Measurements from ENCODE around the gene GPR137.
"Not testable (repeated sequence)": the region's sequence is repeated elsewhere in the genome, so short reads cannot be mapped to it uniquely, and the experiment has no call there.

Gene GPR137, protein sequence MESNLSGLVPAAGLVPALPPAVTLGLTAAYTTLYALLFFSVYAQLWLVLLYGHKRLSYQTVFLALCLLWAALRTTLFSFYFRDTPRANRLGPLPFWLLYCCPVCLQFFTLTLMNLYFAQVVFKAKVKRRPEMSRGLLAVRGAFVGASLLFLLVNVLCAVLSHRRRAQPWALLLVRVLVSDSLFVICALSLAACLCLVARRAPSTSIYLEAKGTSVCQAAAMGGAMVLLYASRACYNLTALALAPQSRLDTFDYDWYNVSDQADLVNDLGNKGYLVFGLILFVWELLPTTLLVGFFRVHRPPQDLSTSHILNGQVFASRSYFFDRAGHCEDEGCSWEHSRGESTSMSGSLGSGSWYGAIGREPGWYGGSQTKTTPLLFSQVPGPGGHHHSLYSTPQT

DNA sequence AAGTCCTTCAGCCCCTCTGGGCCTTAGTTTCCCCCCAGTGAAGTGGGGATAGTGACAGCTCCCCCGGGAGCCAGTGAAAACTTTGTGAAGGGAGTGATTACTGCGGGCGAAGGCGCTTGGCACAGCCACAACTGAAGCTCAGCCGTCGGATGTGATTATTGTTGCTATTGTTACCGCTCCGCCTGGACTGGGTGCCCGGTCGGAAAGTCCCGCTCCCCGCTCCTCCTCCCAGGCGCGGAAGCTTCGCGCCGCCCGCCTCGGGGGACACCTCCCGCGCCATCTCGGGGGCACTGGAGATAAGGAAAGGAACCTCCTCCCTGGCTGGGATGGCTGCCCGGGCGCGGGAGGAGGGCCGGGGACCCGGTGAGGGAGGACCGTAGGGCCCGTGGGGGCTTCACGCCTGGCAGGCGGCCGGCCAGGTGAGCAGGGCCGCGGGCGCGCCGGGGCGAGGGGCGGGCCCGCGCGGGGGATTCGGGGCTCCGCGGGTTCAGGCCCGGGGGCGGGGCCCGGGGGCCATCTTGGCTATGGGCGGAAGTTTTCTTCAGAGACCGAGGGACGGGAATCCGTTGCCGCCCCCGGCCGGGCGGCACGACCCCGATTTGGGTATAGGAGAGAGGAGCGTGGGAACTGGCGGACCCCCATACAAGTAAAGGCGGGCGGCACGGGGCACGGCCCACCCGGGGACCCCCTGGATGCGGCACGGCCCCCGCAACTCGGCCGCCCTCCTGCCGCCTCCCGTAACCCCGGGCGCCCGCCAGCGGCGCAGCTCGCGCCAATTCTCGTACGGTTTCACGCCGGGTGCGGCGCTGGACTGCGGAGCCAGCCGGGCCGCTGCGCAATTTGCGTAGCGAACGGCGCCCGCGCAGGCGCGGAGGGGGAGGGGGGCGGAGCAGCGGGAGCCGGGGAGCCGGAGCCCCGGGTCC lies at the start of gene GPR137:
Gene GPR137 (plus strand): TSS at position 887 of the 923 bp plus-strand sequence. CDS start 677 bp downstream, outside the sequence.
- peak; percentile 87 for DNase-seq

DNA sequence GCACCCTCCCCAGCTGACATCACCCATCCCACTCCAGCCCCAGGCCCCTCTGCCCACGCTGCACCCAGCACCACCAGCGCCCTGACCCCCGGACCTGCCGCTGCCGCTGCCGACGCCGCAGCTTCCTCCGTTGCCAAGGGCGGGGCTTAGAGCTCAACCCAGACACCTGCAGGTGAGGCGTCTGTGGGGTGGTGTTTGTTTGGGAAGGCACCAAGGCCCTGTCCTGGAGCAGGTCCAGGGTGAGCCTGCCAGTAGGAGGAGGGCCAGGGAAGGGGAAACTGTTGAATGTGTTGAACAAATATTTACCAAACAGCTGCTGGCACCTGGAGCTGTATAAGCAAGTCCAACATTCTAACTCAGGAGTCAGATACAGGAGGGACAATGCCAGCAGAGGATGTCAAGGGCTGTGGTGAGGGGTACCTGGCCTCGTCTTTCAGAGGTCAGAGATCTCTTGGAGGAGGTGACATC lies 48.1 kb upstream of the GPR137 start:
- no peak for DNase-seq

DNA sequence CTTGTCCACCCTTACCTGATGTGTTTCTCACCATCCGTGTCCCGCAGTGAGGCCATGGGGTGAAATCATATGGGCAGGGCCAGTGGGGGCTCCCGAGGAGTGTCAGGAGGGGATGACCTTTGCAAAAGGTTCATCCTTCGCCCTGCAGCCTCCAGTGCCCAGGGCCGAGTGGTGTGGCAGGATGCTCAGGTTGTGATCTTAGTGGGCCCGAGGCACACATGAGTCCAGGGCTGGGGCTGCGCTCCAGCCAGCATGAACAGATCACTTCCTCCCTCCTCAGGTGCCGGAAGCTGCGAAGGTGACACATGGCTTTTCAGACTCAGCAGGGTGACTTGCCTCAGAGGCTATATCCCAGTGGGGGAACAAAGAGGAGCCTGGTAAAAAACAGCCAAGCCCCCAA lies 47.6 kb upstream of the GPR137 start:
- no peak for DNase-seq

DNA sequence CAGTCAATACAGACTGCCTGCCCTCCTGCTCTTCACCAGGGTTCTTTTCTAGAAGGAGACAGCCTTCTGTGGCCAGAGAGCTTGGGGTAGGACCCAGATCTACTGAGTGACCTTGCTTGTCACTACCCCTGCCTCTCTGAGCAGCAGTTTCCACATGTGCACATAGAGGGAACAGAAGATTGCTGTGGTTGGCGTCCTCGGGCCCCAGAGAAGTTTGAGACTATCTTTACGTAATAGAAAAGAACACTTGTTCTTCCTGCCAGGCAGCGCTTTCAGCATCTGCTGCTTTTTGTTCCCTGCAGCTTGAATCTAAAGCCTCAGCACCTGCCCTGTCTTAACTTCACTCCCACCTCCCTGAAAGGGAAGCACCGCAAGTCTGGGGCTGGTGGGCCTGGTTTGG lies 46.6 kb upstream of the GPR137 start:
- peak; percentile 57 for DNase-seq

DNA sequence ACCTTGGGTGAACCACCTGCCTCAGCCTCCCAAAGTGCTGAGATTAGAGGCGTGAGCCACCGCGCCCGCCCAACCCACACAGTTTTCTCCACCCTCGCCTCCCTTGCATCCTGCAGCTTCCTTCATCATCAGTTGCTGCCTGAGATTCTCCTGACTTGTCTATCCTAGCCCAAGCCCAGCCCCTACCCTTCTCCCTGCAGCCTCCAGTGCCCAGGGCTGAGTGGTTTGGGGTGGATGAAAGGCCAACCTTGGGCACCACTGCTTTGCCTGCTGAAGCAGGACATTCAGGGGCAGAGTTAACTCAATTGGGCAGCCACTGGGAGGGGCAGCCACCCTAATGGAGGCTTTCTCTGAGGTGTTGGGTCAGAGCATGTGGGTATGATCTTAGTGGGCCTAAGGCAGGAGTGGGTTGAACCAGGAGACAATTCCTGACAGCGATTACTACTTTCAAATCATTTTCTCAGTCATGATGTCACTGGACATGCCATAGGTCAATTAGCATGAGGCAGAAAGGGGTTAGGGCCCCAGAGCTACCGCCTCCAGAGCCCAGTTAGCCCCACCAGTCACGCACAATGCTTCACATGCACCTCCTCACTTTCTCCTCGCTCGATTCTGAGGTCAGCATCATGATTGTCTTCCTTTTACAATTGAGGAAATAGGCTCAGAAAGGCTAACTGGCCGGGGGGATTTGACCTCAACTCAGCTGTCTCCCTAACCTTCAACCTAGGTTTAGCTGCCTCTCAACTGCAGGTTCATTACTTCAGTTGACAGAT lies 45.8 kb upstream of the GPR137 start:
- DNase-seq: peak; percentile 96

DNA sequence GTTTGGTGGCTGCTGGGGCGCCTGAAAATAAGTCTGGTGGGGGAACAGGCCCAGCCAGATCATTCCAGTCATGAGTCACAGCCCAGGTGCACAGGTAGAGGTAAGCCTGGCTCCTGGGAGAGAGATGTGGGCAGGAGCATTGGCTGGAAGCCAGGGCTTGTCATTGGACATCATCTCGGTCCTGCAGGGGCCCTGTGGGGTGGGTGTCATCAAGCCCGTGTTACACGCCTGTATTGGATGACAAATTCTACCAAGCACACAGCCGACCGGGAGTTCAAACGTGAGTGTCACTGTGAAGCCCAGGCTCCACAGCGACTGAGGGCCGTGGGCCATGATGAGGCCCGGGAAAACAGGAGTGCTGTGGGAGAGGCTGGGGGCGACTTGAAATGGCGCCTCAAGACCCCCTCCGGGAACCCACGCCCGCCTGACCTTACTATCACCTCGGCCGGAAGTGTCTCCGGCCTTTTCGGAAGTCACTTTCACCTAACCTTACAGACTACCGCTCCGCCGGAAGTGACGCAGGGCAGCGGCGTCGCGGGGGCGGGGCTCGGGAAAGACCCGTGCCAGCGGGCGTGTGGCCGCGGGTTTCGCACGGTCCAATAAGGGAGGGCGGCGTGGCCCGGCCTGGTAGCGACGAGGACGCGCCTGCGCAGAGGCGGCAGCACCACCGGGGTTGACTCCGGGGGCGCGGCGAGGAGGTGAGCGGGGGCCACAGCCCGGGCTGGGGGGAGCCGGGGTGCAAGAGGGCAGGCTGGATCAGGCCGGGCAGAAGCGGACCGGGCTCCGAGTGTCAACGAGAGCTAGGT lies 45.0 kb upstream of the GPR137 start, which contains the start of gene FKBP2:
Gene FKBP2 (plus strand): TSS at position 661 of the 806 bp plus-strand sequence. CDS start 1,293 bp downstream, outside the sequence.
- peak; percentile 99 for DNase-seq

DNA sequence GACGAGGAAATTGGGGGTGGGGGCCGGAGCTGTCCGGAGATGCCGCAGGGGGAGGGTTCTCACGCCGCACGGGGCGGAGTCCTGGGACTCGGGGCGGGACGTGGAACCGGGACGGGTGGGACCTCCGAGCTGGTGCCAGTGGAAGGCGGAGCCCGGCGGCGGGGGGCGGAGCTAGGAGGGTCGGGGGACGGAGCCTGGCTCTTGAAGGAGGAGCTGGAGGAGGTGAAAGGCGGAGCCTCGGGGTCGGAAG lies 44.5 kb upstream of the GPR137 start:
- DNase-seq: peak; percentile 100

DNA sequence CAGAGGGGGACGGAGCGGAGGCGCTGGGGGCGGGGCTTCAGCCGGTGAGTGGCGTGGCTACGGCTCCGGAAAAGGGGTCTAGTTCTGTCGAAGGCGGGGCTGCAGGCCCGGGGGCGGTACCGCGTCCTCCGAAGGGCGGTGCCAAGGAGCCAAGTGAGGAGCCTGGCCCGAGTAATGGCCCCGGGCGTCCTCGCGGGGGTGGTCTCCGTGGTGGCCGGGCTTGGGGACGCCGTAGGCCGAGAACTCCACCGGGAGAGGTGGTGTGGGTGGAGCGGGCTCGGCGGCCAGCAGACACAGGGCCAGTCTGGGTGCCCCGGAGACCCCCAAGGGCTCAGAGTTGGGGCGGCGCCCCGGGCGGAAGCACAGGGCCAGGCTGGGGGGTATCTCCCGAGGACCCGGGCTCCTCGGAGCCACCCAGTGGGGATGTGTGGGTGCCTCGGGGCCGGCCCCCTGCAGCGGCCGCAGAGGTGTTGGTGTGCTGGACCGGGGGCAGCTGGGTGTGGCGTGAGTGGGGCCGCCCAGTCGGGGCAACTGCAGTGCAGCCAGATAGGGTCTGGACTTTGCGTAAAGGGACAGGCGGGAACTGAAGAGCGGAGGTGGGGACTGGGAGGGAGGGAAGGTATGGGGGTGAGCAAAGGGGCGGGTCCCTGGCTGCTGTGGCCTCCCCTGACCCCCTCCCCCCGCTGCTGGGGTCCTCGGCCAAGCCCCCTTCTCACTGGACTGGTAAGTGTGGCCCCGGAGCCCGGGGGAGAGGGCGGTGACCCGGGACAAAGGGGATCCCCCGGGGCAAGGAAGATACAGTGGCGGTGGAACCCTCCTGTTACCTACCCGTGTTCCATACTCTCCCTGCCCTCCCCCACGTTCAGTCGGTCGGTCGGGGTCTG lies 43.9 kb upstream of the GPR137 start:
- no peak for DNase-seq

DNA sequence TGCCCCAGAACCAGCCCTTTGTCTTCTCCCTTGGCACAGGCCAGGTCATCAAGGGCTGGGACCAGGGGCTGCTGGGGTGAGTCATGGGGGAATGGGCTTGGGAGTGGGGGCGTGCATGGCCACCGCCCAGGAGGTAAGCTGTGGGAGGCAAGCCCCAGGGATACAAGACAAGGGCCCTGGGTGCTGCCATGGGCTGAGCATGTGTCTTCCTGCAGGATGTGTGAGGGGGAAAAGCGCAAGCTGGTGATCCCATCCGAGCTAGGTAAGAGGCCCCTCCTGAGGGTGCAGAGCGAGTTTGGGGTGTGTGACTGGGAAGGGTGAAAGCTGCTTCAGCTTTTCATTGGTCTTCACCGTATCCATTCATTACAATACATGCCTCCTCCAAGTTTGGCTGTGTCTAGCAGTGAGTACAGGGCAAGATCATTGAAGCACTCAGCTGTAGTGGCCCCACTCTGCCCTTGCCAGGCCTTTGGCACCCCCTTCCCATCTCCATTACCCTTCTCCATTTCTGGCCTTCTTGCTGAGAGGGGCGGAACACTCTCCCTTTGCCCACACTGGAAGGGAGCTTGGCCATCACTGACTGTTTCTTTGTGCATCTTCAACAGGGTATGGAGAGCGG lies 42.3 kb upstream of the GPR137 start:
- DNase-seq: no peak

DNA sequence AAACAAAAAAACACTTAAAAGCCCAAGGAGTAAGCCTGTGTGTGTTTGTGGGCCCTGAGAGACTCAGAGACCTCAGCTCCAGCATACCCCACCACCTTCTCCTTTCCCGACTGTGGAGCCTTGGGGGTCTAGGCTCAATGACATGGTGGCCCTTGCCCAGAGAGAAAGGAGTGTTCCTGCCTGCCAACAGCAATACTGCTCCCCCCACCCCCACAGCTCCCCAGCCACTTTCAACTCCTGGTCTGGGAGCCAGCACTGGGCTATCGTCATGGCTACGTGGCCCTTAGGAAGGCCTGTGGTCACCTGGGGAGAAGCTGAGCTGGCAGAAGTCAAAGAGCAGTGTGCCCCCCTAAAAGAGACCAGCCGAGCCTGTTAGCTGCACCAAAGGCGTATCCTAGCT lies 41.5 kb upstream of the GPR137 start:
- no peak for DNase-seq

DNA sequence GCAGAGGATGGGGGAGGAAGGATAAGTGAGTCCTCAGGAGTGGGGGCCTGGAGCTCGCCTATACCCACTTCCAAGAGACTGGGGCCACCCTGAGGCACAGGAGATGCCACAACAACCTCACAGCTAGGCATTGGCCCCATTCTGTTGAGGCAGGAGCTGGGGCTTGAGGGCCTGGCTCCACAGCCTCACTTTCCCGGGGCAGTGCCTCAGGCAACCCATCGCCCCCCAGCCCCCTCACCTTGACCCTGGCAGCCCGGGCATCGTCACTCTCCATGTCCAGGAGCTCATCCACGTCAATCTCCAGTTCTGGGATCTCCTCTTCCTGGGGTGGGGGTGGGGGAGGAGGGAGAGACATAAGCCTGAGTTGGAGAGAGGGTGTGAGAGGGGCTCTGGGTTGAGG lies 40.7 kb upstream of the GPR137 start:
- no peak for DNase-seq

DNA sequence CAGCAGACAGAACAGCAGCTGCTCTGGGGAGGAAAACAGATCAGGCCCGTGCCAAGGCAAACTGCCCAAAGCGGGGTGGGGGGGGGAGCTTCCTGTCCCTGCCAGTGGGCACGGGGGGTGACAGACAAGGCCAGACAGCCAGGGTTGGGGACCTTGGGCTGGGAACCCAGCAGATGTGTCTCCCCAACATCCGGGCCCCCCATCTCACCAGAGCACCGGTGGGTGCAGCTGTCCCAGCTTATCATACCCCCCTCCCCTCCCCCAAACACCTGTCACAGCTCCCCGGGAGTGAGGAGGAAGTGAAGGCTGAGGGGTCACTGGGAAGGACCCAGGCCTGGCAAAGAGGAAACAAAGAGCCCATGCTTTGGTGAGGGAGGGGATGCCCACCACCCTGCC lies 40.2 kb upstream of the GPR137 start:
- no peak for DNase-seq

DNA sequence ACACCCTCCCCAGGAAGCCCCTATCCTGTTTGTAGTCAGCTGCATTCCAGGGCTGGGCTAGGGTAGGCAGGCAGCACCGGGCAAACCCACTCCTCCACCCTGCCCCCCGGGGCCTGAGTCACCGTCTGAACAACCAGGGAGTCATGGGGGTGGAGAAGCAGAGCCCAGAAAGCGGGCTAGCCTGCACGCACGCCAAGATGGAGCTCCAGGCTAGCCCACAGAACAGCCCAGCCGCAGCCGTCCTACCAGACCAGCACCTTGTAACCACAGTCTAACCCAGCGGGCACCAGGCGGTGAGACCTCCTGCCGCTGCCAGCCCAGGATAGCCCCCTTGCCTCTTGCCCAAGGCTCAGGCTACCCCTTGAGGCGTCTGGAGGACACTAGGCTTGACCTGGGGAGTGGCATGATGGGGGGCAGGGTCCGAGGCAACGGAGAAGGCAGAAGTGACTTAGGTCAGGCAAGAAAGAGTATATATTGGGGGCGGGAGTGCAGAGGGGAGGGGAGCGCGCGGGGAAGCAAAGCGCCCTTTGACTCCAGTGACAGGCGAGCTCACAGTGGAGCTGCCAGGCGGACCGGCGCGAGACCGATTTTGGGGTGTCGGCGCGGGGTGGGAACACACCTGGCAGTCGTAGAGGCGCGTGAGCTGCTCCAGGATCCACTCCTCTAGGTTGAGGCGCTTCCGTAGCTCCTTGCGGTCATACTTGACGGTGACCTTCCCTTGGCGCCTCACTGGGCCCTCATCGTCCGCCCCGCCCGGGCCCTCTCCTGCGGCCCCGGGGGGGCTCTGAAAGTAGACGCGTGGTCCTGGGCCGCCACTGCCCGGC lies 39.6 kb upstream of the GPR137 start:
- DNase-seq: peak; percentile 81

DNA sequence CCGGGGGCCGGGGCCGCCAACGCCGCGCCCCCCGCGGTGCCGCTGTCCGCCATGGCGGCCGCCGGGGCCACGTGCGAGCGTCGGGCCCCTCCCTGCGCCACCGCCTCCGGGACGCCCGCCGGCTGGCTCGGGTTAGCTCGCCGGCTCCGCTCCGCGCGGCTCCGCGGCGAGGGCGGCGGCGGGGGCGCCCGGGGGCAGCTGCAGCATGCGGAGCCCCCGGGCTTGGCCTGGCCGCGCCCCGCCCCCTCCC lies 39.1 kb upstream of the GPR137 start:
- DNase-seq: not testable (repeated sequence)

DNA sequence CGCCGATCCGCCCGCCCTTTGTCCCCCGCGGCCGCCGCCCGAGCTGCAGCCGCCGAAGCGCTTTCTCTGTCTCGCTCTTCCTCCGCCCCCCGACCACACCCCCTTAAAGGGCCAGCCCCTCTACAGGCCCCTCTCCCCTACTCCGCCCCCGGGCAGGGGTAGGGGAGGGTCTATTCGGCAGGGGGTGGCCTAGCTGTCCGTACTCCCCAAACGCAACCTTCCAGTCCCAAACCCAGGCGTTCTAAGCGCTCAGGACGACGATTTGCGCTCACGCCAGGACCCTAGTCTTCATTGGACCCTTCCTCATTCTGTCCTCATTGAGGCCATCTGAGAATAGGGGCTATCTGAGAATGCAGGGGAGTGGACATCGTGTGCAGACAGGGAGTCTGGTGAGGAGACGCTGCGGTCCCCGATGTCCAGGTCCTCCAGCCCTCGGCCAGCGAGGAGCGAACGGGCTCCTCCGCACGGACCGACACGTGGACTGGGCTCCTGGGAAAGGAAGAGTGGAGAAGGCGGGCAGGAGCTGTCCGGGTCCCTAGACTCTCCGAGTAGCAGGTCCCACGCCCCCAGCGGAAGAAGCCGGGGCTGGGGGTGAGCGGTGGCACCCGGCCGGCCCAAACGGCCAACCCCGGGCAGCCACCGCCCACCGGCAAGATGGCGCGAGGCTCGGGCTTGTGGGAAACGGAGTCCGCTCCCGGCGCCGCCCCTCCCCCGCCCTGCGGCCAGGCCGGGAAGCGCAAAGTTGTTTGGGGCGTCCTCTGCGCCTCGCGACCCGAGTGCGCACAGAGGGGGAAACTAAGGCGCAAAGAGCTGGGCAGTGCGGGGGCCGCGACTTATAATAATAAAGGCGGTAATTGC lies 38.5 kb upstream of the GPR137 start, which contains the start of gene PPP1R14B:
Gene PPP1R14B (minus strand): TSS at position 73 of the 858 bp plus-strand sequence. CDS start 270 bp downstream, outside the sequence.
- DNase-seq: peak; percentile 81

DNA sequence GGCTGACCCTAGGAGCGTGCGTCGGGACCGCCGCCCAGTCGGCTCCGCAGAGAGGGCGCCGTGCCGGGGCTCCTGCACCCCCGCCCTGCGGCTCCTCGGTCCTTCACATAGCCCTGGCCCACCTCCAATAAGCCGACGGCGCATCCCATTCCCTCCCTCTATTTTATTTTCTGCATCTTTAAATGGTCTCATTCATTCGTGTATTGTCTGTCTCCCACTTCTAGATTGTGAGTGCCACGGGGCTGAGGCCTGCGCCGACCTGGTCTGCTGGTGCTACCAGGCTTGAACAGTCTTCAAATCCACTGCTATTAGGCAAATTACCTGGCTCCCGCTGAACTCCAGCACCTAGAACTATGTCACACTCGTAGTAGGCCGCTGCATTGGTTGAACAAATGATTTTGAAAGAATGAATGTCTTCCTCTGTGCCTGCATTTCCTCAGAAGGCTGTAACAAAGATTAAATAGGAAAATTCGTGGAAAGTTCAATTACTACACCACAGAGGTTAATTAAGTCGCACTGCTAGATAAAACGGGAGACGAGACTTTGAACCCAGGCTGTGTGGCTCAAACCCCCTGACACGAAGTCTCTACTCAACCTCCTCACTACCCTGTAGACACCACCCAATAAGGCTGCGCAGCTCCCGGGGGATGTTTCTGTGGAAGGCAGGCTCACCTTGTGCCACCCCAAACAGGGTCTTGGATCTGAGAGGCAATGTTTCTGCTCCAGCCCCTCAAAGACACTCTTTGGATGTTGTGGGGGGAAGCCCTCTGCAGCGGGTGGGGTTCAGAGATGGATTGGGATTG lies 37.7 kb upstream of the GPR137 start:
- DNase-seq: no peak

DNA sequence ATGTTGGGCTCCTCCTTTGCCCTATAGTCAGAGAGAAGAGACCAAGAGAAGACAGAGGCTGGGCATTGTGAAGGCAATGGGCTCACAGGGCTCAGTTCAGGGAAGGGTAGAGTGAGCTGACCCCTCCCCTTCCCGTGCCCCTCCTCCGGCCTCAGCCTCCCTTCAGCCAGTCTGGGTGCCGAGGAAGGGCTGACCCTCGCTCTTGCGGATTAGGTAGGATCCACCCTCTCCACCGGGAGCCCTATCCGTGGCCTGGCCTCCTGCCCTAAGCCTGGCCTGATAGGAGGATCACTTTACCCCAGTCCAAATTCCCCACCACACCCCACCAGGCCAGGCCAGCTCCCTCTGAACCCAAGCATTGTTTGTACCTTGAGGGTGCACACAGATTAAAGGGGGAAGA lies 37.1 kb upstream of the GPR137 start:
- DNase-seq: no peak

DNA sequence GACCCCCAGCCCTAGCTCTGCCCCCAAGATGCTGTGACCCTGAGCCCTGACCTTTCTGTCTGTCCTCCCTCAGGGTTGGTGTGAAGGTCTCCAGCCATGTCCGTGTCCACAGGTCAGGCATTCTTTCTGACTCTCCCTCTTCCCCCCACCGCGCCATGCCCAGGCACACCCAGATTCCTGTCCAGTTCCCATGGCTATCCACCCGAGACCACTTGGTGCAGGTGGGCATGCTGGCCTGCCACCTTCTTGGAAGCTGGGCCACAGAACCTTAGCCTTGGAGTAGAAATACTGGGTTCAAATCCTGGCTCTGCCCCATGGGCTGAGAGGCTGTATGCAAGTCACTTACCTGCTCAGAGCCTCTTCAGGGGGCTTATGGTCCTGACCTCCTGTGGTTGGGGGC lies 36.6 kb upstream of the GPR137 start:
- no peak for DNase-seq

Data from suppressor macrophage treated with lipopolysaccharide for 4 hours (primary cell).